ENCODE results near the gene MACO1. TPM values are rescaled to one million over a fixed set of nuclear protein-coding genes. Genes with fewer than 3 reads are reported as not detected.

The MACO1 gene
- polyA plus RNA-seq, 1 donor (not counting 4 experiments of a cell fraction or from before 2014, with no cell fraction given), result 8.1 TPM

DNA sequence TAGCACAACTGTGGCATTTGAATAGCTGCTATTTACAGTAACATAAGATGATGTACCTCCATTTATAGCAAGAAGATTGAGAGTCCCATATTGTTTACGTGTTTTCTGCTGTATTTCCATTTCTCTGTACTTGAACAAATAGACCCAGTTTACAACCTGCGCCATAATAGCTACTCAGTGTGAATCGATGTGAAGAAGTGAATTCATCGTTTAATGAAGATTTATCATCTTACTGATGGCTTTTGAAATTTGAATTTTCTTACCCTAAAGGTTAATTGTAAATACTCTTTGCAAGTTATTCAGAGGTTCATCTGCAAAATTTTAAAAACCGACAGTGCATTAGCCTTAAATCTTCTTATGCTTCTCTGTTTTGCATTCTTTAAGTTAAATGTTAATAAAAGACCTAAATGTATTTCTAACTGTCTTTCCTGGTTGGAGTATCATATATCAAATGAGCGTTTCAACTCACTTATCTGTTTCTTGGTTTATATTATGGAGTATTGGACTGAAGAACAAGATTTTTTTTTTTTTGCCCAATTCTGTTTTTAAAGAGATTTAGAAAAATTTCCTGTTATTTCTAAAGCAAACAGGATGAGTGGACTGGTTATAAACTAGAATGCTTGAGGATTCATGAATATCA is 2.2 kb downstream of the MACO1 start:
- dilution Hi-C loops (cut with MboI; ENCODE audit: extremely low pct_ligation_motif_present, low sequenced_read_pairs), result no loop called here

DNA sequence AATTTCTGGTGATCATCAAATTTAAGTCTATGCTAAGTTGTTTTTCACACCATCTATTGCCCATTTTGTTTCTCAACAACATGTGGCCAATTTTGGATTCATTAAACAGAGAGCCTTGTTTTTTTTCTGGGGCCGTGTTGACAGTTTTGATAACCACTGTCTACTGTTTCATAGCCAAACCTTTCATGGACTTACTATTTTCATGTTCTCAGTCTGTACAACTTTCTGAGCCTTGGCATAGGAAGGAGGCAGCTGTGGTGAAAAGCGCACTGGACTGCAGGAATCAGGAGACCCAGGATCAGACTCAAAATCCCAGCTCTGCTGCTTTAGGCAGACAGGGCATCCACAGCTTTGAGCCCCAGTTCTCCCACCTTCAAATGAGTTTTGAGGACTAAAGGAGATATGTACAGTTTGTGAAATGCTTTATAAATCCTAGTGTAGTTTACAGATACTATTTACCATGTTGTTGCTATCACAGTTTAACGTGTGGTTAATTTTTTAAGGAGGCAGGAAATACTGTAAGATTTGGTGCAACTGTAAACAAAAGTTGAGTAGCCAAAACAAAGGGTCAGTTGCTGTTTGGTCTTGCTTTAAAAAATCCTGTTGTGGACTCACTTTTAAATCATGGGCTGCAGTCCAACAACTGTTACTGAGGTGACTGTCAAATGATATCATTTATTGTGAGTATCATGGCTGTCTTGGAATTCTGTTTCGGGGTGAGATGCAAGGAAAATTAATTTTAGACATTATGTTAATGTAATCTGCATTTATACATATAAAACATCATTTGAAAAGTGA is 2.9 kb downstream of the MACO1 start:
- no peak for TF ChIP-seq EZH2 (IDR thresholded peaks at IDR 0.05; ENCODE audit: low read length)
- TF ChIP-seq, protein P1, sequence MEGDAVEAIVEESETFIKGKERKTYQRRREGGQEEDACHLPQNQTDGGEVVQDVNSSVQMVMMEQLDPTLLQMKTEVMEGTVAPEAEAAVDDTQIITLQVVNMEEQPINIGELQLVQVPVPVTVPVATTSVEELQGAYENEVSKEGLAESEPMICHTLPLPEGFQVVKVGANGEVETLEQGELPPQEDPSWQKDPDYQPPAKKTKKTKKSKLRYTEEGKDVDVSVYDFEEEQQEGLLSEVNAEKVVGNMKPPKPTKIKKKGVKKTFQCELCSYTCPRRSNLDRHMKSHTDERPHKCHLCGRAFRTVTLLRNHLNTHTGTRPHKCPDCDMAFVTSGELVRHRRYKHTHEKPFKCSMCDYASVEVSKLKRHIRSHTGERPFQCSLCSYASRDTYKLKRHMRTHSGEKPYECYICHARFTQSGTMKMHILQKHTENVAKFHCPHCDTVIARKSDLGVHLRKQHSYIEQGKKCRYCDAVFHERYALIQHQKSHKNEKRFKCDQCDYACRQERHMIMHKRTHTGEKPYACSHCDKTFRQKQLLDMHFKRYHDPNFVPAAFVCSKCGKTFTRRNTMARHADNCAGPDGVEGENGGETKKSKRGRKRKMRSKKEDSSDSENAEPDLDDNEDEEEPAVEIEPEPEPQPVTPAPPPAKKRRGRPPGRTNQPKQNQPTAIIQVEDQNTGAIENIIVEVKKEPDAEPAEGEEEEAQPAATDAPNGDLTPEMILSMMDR (optimal IDR thresholded peaks at IDR 0.05 in 1 of 3, IDR thresholded peaks at IDR 0.05 in 1 of 3, conservative IDR thresholded peaks at IDR 0.05 in 1 of 3; ENCODE audit: extremely low read depth in 1 of 3, insufficient read depth in 2 of 3, low read length in 3 of 3), result no peak
- no peaks in the 10 kb centered on the region for H3K9me1 ChIP-seq (ENCODE audit: control insufficient read depth, extremely low read depth, insufficient read depth, low read length)
- no peak for FAIRE-seq
- H3K9ac ChIP-seq (ENCODE audit: control insufficient read depth, extremely low read depth, insufficient read depth, low read length), result no peak overlapping the region
- no peaks in the 10 kb centered on the region for H3K36me3 ChIP-seq (ENCODE audit: control insufficient read depth in 2 of 2, extremely low read depth in 1 of 2, insufficient read depth in 2 of 2, low read length in 2 of 2)
- H3K4me2 ChIP-seq (ENCODE audit: control insufficient read depth, extremely low read depth, insufficient read depth, low read depth, low read length), result no peak overlapping the region
- H3K27ac ChIP-seq (ENCODE audit: control insufficient read depth, insufficient read depth, low read length), result no peak overlapping the region
- no peak for DNase-seq (ENCODE audit: low read depth, low spot score)
- H3K4me3 ChIP-seq (ENCODE audit: control insufficient read depth in 2 of 3, extremely low read depth in 1 of 3, insufficient read depth in 2 of 3, low read depth in 1 of 3, low read length in 3 of 3), result no peak overlapping the region
- no peaks in the 10 kb centered on the region for H3K9me3 ChIP-seq (ENCODE audit: control insufficient read depth, low read depth, low read length)
- peaks cover 36% of the 10 kb centered on the region for H3K79me2 ChIP-seq (ENCODE audit: control insufficient read depth, insufficient read depth, low read length)
- peaks cover 28% of the 10 kb centered on the region for H3K4me1 ChIP-seq (ENCODE audit: control insufficient read depth, extremely low read depth, insufficient read depth, low read length)
- no peaks in the 10 kb centered on the region for H3K27me3 ChIP-seq (ENCODE audit: control insufficient read depth, extremely low read depth, insufficient read depth, low read length)
- H4K20me1 ChIP-seq (ENCODE audit: control insufficient read depth, extremely low read depth, insufficient read depth, low read length), result no peaks in the 10 kb centered on the region
- H2AFZ ChIP-seq (ENCODE audit: control insufficient read depth, low read length), result no peak overlapping the region
- dilution Hi-C loops (cut with MboI; ENCODE audit: extremely low pct_ligation_motif_present, low sequenced_read_pairs), result no loop called here

More for the DNA sequence above, 2.2 kb downstream of the MACO1 start:
- Histone ChIP-seq H2AFZ (ENCODE audit: control insufficient read depth, low read length) (no peak overlapping the region), H3K9me1 (ENCODE audit: control insufficient read depth, extremely low read depth, insufficient read depth, low read length) (no peaks in the 10 kb centered on the region), H3K79me2 (ENCODE audit: control insufficient read depth, insufficient read depth, low read length) (peaks cover 36% of the 10 kb centered on the region), H3K9ac (ENCODE audit: control insufficient read depth, extremely low read depth, insufficient read depth, low read length) (no peak overlapping the region), H3K4me3 (ENCODE audit: control insufficient read depth in 2 of 3, extremely low read depth in 1 of 3, insufficient read depth in 2 of 3, low read depth in 1 of 3, low read length in 3 of 3) (no peak overlapping the region), H3K27ac (ENCODE audit: control insufficient read depth, insufficient read depth, low read length) (no peak overlapping the region), H3K9me3 (ENCODE audit: control insufficient read depth, low read depth, low read length) (no peaks in the 10 kb centered on the region), H3K27me3 (ENCODE audit: control insufficient read depth, extremely low read depth, insufficient read depth, low read length) (no peaks in the 10 kb centered on the region), H3K36me3 (ENCODE audit: control insufficient read depth in 2 of 2, extremely low read depth in 1 of 2, insufficient read depth in 2 of 2, low read length in 2 of 2) (no peaks in the 10 kb centered on the region), H3K4me2 (ENCODE audit: control insufficient read depth, extremely low read depth, insufficient read depth, low read depth, low read length) (peak overlapping the region; percentile 96), H4K20me1 (ENCODE audit: control insufficient read depth, extremely low read depth, insufficient read depth, low read length) (no peaks in the 10 kb centered on the region), H3K4me1 (ENCODE audit: control insufficient read depth, extremely low read depth, insufficient read depth, low read length) (peaks cover 28% of the 10 kb centered on the region)
- no peak for TF ChIP-seq EZH2 (IDR thresholded peaks at IDR 0.05; ENCODE audit: low read length)
- no peak for FAIRE-seq
- DNase-seq (ENCODE audit: low read depth, low spot score), result no peak
